Activated T-cell treated with anti-CD3 and anti-CD28 coated beads, Interleukin-2, amount 50 U/mL, for 48 hours (primary cell): Measurements from ENCODE around the gene DISP3.
A peak's percentile ranks its signal among the peaks of the same experiment; 100 is the strongest.
"Not testable (repeated sequence)": the region's sequence is repeated elsewhere in the genome, so short reads cannot be mapped to it uniquely, and the experiment has no call there.

Experiments used
- DNase-seq, 2 experiments: peaks; one replicate each; pipeline ENCODE4 v3.0.0-alpha.2; 2020

The DISP3 gene

DNA sequence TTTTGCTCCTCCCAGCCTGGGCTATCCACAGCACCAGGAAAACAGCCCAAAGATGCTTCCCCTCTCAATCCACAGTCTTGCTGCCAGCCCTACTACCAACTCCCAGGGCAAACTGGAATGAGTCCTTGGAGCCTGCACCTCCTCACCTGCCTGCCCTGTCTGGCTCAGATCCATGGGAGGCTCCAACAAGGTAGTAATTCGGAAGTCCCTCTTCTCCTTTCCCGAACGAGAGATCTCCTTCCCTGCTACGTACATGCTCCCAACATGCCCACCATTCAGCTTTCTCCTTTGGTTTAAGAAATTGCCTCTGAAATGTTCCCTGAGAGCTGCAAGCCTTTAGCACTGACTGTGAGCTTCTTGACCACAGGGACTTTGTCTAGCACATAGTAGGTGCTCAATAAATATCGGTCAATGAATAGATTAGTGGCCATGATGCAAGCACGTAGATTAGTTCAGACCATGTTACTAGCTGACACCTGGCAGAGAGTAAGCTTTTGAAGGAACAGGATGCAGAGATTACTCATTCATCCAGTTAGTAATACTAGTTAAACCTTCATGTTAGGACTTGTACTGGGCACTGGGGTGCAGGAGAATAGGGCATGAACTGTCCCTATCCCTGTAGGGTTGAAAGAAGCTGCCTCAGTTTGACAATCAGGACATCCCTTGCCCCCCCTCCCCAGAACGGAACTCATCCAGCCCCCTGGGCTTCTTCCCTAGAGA, 80.1 kb downstream of the DISP3 start:
- DNase-seq, result no peak

DNA sequence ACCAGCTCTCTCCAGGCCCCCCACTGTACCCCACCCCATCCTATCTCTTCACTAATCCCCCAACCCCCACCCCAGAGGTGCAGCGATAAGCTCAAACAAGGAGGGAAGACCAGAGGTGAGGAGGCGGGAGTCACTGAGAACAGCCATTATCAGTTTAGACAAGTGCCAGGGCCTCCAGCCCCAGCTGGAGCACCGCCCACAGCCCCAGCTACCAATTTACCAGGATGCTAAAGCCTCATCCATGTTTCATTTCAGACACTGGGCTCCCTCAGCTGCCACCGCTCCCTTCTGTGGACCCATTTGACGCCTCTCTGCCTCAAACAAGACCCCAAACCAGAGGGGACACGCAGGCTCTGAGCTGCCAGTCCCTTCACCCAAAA, 80.6 kb downstream of the DISP3 start:
- DNase-seq, result no peak

DNA sequence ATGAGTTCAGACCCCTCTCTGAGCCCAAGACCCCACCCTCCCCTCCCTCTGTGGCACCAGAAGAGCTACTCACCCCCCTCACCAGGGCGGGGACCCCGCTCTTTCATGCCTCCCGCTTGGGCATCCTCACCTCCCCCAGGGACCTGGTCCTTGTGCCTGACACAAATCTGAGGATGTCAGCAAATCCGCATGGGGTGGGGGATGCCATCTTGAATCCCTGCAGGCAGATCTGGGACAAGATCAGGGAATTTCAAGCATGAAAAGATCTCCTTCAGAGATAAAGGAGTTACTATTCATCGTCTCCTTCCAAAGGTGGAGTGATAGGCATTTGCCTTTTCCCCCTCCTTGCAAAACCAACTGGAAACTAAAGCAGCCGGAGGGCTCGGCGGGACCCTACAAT, 81.1 kb downstream of the DISP3 start:
- no peak for DNase-seq

DNA sequence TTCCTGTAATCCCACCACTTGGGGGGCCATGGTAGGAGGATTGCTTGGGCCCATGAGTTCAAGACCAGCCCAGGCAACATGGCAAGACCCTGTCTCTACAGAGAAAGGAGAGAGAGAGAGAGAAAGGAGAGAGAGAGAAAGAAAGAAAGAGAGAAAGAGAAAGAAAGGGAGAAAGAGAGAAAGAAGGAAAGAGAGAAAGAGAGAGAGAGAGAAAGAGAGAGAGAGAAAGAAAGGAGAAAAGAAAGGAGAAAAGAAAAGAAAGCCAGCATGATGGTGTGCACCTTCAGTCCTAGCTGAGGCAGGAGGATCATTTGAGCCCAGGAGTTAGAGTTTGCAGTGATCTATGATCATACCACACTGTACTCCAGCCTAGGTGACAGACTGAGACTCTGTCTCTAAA, 82.8 kb downstream of the DISP3 start:
- DNase-seq, result no peak

DNA sequence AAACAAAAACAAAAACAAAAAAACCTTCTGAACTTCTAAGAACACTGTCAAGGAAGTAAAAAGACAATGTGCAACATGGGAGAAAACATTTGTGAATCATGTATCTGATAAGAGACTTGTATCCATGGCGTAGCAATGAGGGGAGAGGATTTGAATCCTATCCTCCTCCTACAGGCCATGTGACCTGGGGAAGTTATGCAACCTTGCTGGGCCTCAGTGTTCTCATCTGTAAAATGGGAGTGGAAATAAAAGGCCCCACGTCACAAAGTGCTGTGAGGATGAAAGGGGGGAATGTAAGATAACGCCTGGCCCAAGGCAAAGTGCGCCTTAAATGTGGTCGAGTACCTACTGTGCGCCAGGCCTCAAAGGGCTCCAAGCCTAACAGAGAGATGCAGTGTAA, 83.7 kb downstream of the DISP3 start:
- no peak for DNase-seq

DNA sequence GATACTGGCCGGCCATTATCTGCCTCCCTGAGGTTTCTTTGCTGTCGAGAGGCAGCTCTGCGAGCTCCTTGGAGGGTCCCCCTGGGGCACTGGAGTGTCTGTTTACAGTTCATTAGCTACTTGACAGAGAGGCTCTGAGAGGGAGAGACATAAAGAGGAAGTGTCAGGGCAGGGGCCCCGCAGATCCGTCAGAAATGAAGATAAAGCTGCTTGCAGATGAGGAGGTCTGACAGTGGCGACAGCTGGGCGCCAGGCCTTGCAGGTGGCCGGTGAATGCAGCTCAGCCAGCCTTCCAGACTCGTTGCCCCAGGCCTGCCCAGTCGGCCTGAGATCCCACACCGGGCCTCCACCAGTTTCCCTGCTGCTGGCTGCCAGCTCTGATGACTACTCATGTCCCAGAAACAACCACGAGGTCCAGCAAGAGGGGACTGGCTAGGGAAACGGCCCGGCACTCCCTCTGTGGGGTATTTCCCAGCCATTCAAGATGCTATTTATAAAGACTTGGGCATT, 84.7 kb downstream of the DISP3 start:
- DNase-seq, result no peak

DNA sequence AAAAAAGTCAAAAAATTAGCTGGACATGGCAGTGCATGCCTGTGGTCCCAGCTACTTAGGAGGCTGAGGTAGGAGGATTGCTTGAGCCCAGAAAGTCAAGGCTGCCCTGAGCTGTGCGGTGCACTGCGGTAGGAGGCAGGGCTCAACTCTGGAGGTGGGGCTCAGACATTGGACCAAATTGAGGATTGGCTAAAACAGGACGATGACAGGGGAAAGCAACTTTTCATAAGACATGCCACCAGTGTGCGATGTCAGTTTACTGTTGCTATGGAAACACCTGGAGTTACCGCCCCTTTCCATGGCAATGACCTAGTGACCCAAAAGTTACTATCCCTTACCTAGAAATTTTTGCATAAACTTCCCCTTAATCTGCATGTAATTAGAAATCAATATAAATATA, 85.3 kb downstream of the DISP3 start:
- no peak for DNase-seq

DNA sequence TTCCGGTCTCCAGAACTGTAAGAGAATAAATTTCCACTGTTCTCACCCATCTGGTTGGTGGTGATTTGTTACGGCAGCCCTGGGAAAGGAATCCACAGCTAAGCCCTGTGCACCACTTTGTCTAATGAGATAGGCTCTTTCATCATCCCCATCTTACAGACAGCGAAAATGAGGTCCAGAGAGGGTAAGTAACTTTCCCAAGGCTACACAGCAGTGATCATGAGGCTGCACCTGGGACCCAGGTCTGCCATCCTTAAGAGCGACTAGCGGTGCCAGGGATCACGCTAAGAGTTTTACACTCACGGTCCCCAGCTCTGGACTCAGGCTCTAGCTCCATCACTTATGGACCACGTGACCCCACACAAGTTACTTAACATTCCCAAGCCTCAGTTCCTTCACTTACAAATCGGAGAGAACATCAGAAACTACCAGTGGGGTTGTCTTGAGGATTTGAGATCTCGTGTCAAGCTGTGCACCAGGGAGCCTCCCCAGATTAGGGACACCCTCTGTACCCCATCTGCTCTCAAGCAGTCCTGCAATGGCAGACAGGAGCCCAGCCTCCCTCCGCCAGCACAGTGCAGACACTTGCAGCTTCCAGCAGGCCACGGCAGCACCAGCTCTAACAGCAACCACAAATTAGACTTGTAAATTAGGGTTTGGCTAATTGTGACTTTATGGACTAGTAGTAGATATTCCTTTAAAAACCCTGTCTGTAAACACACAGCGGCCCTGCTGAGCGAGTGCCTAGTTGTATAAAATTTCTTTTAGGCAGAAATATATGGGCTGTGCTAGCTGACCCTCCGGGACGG, 87.3 kb downstream of the DISP3 start:
- DNase-seq, result no peak

DNA sequence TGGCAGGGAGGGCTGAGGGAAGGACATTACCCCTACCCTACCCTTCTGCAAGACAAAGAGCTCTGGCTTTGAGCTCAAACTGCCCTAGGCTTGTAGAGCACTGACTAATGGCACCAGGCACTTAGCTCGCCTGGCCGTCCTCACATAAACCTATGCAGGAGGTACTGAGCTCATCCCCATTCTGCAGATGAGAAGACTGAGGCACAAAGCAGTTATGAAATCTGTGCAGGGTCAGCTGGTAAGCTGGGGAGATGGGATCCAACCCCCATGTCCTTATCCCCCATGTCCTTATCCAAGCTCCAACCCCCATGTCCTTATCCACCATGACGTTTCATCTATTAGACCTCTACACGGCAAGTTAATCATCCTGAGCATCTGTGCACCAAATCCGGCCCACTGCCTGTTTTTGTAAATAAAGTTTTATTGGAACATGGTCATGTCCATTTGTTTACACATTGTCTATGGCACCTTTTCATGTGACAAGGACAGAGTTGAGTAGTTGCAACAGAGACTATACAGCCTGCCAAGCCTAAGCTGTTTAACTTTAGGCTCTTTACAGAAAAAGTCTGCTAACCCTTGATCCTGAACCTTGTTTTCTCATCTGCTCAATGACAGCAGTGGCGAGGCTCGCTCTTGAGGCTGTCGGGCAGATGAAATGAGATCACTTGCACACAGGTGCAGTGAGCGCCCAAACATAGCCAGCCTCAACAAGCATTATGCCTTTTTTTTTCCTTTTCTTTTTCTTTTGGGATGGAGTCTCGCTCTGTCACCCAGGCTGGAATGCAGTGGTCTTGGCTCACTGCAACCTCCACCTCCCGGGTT, 88.5 kb downstream of the DISP3 start:
- no peak for DNase-seq

DNA sequence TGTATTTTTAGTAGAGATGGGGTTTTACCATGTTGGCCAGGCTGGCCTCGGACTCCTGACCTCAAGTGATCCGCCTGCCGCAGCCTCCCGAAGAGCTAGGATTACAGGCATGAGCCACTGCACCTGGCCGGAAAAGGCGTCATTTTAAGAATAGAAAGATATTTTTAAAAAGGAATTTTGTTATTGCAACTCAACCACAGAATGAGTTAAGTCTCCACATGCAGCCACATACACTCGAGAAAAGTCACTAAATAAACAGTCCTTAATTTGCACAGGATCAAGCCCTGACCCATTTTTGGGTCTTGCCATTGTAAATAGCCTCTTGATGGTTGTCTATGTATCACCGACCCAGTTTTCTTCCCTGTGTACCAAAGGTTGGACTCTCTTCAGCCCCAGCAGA, 89.7 kb downstream of the DISP3 start:
- DNase-seq, result no peak

DNA sequence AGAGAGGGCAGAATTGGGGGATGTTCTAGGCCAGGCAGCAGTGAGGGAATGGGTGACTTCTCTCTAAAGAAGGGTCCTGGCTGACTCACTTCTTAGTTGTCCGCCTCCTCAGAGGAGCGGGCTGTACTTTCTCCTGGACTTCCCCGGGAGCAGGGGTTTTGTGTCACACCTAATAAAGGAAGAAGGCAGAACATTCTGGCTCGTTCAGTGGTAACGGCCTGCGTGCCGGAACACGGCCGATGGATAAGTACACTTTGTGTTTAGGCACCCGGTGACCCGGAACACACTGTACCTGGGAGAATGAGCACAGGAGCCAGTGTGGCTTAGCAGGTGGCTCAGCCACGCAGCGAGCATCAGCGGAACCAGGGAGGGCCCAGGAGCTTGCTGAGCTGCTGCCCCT, 90.6 kb downstream of the DISP3 start:
- no peak for DNase-seq

DNA sequence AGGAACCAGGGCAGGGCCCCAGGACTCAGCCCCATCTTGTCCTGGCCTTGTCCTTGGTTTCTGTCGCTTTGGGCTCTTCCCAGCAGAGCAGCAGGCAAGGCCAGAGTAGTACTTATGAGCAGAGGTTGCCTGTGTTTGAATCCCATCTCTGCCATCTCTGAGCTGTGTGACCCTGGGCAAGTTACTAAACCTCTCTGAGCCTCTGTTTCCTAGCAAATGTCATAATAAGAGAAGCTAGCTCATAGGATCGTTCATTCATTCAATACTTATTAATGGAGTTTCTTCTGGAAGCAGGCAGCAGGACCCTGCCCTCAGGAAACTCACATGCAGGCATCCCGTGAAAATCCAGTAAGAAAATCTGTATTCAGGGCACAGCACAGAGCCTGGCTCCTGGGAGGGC, 91.0 kb downstream of the DISP3 start:
- no peak for DNase-seq

DNA sequence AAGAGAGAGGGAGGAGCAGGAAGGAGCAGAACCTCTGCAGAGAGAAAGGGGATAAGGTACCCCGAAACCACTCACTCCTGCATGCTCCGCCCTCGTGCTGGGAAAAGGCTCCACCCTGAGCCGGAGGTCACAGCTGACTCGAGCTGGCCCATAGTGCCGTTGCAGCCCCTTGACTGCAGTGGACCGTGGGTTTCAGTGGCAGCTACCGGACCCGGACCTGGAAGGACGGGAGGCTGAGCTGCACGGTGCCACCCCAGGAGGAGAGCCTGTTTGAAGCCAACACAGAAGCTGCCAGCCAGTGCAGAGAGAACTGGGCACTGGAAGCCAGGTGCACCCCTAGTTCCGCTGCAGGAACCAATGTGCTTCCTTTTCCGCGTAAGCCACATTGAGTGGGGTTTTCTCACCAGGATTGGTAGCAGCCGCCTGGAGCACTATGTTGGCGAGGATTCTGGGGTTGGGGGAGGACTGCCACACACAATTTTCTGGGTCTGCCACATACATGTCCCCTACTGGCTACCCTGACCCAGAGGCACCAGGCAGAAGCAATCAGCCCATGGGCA, 91.9 kb downstream of the DISP3 start:
- DNase-seq, result no peak

DNA sequence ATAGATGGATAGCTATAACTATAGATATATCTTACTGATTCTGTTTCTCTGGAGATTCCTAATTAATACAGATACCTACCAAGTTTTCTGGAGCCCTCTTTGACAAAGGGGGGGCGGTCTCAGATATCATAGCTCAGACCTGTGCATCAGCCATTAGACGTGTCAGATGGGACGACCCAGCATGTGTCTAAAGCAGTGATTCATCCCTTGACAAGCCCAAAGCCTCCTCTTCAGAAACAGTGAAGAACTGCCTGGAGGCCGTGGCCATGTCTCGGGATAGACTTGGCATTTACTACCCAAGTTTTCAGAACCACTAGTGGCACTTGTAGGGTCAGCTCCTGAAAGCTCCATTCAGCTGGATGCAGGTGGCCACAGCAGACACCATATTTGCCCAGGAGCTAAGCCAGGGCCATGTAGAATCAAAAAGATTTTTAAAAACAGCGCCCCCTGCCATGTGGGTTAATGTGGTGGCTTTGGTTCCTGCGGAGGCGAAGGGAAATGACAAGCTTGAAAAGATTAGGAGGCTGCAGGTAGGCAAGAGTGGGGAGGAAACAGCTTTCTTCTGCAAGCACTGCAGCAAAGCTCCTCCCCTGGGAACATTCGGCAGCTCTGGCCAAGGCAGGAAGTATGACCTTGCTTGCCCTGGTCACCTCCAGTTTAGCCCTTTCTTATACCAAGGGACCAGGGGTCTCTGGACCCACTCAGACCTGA, 93.1 kb downstream of the DISP3 start:
- peak; percentile 40 to 45 for DNase-seq

DNA sequence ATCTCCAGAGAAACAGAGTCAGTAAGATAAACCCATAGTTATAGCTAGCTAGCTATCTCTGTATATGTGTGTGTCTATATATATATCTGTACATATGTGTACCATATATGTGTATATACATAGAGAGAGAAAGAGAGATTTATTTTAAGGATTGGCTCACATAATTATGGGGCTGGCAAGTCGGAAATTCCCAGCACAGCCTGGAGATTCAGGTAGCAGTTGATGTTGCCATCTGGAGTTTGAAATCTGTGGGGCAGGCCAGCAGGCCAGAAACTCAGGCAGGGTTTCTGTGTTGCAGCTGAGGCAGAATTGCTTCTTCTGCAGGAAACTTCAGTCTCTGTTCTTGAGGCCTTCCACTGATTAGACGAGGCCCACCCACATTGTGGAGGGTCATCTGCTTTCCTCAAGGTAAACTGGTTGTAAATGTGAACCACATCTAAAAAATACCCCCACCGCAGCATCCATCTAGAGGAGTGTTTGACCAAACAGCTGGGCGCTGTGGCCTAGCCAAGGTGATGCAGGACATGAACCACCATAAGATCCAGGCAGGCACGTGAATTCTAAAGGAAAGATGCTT, 94.2 kb downstream of the DISP3 start:
- DNase-seq, result no peak

DNA sequence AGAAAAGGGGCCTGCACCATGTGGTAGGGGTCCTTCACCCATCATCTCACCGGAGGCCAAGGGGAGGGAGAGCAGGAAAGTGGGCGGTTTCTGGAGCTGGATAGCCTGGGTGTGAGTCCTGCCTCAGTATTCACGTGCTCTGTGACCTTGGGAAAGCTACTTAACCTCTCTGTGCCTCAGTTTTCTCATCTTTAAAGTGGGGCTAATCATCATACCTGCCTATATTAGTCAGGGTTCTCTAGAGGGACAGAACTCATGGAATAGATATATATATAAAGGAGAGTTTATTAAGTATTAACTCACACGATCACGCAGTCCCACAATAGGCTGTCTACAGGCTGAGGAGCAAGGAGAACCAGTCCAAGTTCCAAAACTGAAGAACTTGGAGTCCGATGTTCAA, 96.6 kb downstream of the DISP3 start:
- DNase-seq, result no peak

DNA sequence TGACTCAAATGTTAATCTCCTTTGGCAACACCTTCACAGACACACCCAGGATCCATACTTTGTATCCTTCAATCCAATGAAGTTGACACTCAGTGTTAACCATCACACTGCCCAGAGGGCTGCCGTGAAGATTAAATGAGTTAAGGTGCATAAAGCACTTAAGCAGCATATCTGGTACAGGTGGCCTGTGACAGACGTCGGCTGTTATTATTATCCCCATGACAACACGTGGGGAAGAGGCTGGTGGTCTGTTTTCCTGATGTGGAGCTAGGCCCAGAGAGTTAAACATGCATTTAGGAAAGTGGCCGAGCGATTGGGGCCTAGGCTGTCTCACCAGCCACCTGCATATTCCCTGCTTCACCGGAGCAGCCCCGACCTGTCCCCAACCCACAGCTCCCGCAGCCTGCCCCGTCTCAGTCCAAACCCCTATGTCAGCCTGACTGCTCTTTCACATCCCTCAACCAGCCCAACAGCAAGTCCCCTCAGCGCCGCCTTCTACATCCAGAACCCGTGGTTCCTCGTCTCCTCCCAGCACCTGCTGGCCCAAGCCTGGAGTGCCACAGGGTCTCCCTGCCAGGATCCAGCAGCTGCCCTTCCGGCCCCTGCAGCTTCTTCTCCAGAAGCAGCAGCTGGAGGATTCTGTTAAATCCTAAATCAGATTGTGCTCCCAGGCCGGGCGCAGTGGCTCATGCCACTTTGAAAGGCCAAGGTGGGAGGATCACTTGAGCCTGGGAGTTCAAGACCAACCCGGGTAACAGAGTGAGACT, 97.3 kb downstream of the DISP3 start:
- DNase-seq, result no peak

DNA sequence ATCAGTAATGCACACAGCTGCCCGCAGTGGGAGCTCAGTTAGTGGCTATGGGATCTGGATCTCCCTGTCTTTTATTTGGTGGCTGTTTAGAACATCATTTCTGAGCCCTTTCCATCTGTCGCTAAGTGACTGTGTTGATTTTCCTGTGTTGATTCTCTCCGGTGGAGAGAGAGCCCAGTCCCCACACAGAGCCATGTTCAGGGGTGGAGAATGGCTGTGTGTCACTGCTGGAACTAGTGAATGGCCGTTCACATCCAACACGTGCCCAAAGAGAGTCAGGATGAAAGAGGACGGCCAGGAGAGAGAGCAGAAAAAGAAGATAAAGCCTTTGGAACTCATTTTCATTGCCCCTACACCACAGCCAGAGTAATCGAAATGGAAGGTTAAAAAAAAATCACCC, 99.0 kb downstream of the DISP3 start:
- no peak for DNase-seq

DNA sequence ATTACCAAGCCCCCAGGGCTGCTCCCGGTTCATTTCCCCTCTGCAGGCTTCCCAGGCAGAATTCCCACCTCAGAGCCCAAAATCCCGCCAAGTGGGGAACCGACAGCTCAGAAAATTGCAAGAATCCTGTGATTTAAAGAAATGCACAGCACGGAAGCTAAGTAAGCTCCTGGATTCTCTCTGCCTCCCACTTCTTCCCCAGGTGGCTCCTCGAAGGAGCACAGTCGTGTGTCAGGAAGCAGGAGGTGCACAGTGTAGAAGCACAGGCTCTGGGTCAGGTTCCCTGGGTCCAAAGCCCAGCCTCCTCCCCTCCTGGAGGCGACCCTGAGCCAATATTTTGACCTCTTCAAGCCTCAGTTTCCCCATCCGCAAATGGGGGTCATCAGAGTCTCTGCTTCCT, 100.6 kb downstream of the DISP3 start:
- no peak for DNase-seq

DNA sequence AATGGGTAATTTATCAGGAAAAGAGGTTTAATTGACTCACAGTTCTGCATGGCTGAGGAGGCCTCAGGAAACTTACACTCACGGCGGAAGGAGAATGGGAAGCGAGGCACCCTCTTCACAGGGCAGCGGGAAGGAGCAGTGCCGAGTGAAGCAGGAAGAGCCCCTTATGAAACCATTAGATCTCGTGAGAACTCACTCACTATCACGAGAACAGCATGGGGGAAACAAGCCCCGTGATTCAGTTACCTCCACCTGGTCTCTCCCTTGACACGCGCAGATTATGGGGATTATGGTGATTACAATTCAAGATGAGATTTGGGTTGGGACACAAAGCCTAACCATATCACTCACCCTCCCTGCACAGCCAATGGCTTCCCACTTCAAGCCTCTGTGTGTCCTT, 101.1 kb downstream of the DISP3 start:
- not testable (repeated sequence) for DNase-seq

DNA sequence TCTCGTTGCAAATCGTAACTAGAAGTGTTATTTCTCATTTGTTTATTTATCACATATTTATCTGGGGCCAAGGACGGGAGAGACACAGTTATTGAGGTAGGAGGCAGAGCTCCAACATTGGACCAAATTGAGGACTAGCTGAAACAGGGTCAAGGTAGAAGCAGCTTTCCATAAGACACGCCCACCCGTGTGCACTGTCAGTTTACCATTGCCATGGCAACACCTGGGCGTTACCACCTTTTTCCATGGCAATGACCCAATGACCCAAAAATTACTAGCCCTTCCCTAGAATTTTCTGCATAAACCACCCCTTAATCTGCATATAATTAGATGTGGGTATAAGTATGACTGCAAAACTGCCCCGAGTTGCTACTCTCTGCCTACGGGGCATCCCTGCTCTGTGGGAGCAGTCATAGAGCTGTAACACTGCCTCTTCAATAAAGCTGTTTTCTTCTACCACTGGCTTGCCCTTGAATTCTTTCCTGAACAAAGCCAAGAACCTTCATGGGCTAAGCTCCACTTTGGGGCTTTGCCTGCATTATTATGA, 102.6 kb downstream of the DISP3 start:
- no peak for DNase-seq
